Measurements from ENCODE around the gene HOXD11. TPM values are rescaled to one million over a fixed set of nuclear protein-coding genes. Genes with fewer than 3 reads are reported as not detected.
A peak's percentile ranks its signal among the peaks of the same experiment; 100 is the strongest.

HOXD11 gene
- polyA plus RNA-seq, 1 donor from 2014 or later: not detected

- no peaks in the 10 kb centered on the region for H3K36me3 ChIP-seq (ENCODE audit: insufficient read depth, low read length)
- H3K27ac ChIP-seq (ENCODE audit: low read length): no peak overlapping the region
- H3K27me3 ChIP-seq (ENCODE audit: insufficient read depth, low read depth, low read length): peaks cover 100% of the 10 kb centered on the region
- no peak overlapping the region for H2AFZ ChIP-seq (ENCODE audit: low read depth, low read length)
- H3K9me2 ChIP-seq (ENCODE audit: insufficient read depth, low read length): no peaks in the 10 kb centered on the region
- peak overlapping the region; percentile 34 for H3K9ac ChIP-seq (ENCODE audit: low read length)
- H3K4me2 ChIP-seq (ENCODE audit: low read length): no peak overlapping the region
- H3K79me2 ChIP-seq (replicated peaks; ENCODE audit: insufficient read depth, low read length): no peaks in the 10 kb centered on the region
- H3K9me3 ChIP-seq (ENCODE audit: low read length): peaks cover 4% of the 10 kb centered on the region
- no peaks in the 10 kb centered on the region for H4K20me1 ChIP-seq (ENCODE audit: insufficient read depth)
- H3F3A ChIP-seq (ENCODE audit: insufficient read depth, low read length, poor library complexity, severe bottlenecking): no peaks in the 10 kb centered on the region
- TF ChIP-seq EZH2 (IDR thresholded peaks at IDR 0.05; ENCODE audit: borderline replicate concordance, insufficient read depth, low read length, poor library complexity, severe bottlenecking) (peak; percentile 63), CTCF (IDR thresholded peaks at IDR 0.05; ENCODE audit: poor library complexity, severe bottlenecking) (no peak)
- H3K4me3 ChIP-seq (ENCODE audit: low read length): peak overlapping the region; percentile 60
Observed at GRCh38 chr2:176136374-176137251, 29.5 kb downstream of the HOXD11 start.

GRCh38 chr2:176137252-176137580, 30.1 kb downstream of the HOXD11 start:
- no peak for TF ChIP-seq EP300 (conservative IDR thresholded peaks at IDR 0.05; ENCODE audit: poor library complexity, severe bottlenecking)
- TF ChIP-seq REST (IDR thresholded peaks at IDR 0.05; ENCODE audit: borderline replicate concordance): no peak
- TF ChIP-seq SMC3 (conservative IDR thresholded peaks at IDR 0.05; ENCODE audit: poor library complexity): no peak
- no peak for TF ChIP-seq RAD21 (conservative IDR thresholded peaks at IDR 0.05)
- no peak for TF ChIP-seq EZH2 (IDR thresholded peaks at IDR 0.05; ENCODE audit: borderline replicate concordance, insufficient read depth, low read length, poor library complexity, severe bottlenecking)
- no peak for TF ChIP-seq POLR2AphosphoS5 (IDR thresholded peaks at IDR 0.05)
- no peak for TF ChIP-seq TAF1 (IDR thresholded peaks at IDR 0.05; ENCODE audit: low read depth)
- TF ChIP-seq CTCF (IDR thresholded peaks at IDR 0.05; ENCODE audit: poor library complexity, severe bottlenecking): no peak
- Histone ChIP-seq H3K27me3 (ENCODE audit: insufficient read depth, low read depth, low read length) (peaks cover 100% of the 10 kb centered on the region), H3K4me3 (ENCODE audit: low read length) (peak overlapping the region; percentile 60), H4K20me1 (ENCODE audit: insufficient read depth) (no peaks in the 10 kb centered on the region), H3K9me3 (ENCODE audit: low read length) (peaks cover 4% of the 10 kb centered on the region), H3K36me3 (ENCODE audit: insufficient read depth, low read length) (no peaks in the 10 kb centered on the region), H3K4me2 (ENCODE audit: low read length) (no peak overlapping the region), H3K79me2 (replicated peaks; ENCODE audit: insufficient read depth, low read length) (no peaks in the 10 kb centered on the region), H3F3A (ENCODE audit: insufficient read depth, low read length, poor library complexity, severe bottlenecking) (no peaks in the 10 kb centered on the region), H2AFZ (ENCODE audit: low read depth, low read length) (no peak overlapping the region), H3K27ac (ENCODE audit: low read length) (no peak overlapping the region), H3K9me2 (ENCODE audit: insufficient read depth, low read length) (no peaks in the 10 kb centered on the region), H3K9ac (ENCODE audit: low read length) (no peak overlapping the region)
